Activated CD8-positive, alpha-beta memory T cell treated with anti-CD3 and anti-CD28 coated beads, Interleukin-2, amount 50 U/mL, for 1 hour (primary cell): ENCODE results near the gene CACNA1B.

ENCODE experiments used
- DNase-seq: peaks from one replicate; pipeline ENCODE4 v3.0.0-alpha.2; 2020; ENCODE audit errors: extremely low read depth

Gene CACNA1B

GRCh38 chr9:137985637-137986071, 108.1 kb downstream of the CACNA1B start:
- no peak for DNase-seq

GRCh38 chr9:137986268-137987099, 108.9 kb downstream of the CACNA1B start:
- no peak for DNase-seq

GRCh38 chr9:137987244-137988030, 109.9 kb downstream of the CACNA1B start:
- no peak for DNase-seq

GRCh38 chr9:137988051-137988450, 110.5 kb downstream of the CACNA1B start:
- DNase-seq, result no peak

GRCh38 chr9:137988701-137989100, 111.1 kb downstream of the CACNA1B start:
- DNase-seq, result no peak

- no peak for DNase-seq
Measured at GRCh38 chr9:137989156-137989555, 111.6 kb downstream of the CACNA1B start.

- no peak for DNase-seq
Measured at GRCh38 chr9:137989999-137990715, 112.6 kb downstream of the CACNA1B start.

- no peak for DNase-seq
Measured at GRCh38 chr9:138003485-138004190, 126.1 kb downstream of the CACNA1B start.

- no peak for DNase-seq
Measured at GRCh38 chr9:138006576-138007233, 129.1 kb downstream of the CACNA1B start.

GRCh38 chr9:138007566-138007917, 130.0 kb downstream of the CACNA1B start:
- DNase-seq, result no peak

- DNase-seq, result no peak
Measured at GRCh38 chr9:138007918-138008841, 130.6 kb downstream of the CACNA1B start.

- no peak for DNase-seq
Measured at GRCh38 chr9:138009016-138009802, 131.6 kb downstream of the CACNA1B start.

GRCh38 chr9:138009803-138010690, 132.5 kb downstream of the CACNA1B start:
- DNase-seq, result no peak

- no peak for DNase-seq
Measured at GRCh38 chr9:138010861-138011260, 133.3 kb downstream of the CACNA1B start.

GRCh38 chr9:138011951-138012500, 134.4 kb downstream of the CACNA1B start:
- DNase-seq, result no peak

- DNase-seq, result no peak
Measured at GRCh38 chr9:138013273-138013672, 135.7 kb downstream of the CACNA1B start.

- DNase-seq, result no peak
Measured at GRCh38 chr9:138013836-138014562, 136.4 kb downstream of the CACNA1B start.
